ENCODE results near the gene SEMA4D.
A peak's percentile ranks its signal among the peaks of the same experiment; 100 is the strongest.

The SEMA4D gene

DNA sequence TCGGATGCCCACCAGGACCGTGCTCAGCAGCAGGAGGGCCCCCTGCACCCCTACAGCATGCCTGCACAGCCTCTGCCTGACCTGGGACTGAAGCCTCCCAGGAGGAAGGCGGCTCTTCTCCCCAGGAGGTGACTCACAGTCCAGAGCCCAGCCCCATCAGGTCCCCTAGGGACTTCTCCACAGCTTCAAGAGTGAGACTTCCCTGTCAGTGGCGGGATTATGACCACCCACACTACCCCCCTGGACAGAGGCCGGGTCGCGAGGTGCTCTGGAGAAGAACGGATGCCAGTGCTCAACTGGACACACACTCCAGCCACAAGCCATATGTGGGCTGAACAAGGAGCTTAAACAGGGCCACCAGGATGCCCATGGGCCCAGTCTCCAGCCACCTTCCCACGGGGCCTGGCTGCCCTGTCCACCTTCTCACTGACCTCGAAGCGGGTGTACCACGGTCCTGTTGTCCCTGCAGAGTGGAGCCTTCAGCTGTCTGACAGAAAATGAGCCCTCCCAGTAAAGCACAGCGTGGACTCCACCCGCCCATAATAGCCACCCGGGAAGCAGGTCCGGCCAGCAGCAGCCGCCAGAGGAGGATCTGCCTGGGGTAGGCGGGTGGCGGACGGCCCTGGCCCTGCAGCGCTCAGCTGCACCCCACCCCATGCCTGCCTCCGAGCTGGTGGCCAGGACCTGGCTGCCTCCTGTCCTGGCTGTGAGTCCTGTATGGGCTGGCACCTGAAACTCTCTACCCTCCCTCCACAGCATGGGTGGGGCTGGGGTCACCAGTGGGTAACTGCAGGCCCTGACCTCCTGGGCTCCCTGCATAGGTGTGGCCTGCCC is 54.7 kb downstream of the SEMA4D start:
- no peak for DNase-seq

DNA sequence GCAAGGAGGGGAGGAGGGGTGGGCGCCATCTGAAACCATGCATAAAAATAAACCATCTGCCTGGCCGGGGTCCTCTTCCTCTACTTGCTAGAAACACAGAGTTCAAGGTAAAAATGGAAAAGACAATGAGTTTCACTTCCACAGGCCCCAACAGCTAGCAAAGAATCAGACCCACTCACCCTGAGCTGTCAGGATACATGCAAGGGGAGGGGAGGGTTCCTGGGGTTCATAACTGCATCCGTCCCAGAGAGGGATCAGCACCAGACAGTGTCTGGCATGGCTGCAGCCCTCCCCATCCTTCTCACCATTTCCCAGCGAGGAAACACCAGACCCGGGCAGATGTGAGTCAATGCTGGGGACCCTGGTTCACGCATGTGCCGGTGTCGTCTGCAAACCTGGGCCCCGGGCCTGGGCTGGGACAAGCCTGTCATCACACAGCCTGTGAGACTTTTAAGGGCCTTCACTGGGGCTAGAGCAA is 55.4 kb downstream of the SEMA4D start:
- DNase-seq: no peak

DNA sequence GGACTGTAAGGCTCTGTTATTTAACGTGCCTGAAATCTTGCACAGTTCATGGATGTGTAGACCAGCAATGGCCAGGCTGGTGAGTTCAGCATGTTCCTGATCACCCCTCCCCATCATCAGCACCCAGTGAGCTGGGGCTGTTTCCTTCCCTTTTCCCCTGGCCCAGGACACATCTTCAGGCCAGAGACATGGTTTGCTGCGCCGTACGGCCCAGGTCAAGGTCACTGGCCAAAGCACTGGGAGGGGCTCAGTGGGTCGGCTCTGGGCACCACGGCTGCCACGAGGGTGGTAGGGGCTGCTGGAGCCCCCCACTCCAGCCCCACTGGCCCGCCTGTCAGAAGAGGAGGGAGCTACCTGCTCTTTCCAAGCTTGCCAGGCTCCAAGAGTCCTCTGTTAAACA is 55.9 kb downstream of the SEMA4D start:
- DNase-seq: no peak

DNA sequence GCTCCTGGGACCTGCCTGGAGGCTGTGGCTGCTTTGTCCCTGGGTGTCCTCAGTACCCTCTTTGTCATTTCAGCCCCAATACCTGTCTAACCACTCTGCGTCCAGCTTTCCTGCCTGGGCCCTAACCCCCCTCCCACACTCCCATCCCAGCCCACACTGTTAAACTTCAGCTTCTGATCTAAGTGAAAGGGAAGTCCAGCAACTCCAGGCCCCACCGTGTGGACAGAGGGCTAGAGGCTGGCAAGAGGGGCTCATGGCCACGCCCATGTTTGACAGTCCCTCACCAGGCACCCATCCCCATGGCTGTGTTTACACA is 56.3 kb downstream of the SEMA4D start:
- no peak for DNase-seq

DNA sequence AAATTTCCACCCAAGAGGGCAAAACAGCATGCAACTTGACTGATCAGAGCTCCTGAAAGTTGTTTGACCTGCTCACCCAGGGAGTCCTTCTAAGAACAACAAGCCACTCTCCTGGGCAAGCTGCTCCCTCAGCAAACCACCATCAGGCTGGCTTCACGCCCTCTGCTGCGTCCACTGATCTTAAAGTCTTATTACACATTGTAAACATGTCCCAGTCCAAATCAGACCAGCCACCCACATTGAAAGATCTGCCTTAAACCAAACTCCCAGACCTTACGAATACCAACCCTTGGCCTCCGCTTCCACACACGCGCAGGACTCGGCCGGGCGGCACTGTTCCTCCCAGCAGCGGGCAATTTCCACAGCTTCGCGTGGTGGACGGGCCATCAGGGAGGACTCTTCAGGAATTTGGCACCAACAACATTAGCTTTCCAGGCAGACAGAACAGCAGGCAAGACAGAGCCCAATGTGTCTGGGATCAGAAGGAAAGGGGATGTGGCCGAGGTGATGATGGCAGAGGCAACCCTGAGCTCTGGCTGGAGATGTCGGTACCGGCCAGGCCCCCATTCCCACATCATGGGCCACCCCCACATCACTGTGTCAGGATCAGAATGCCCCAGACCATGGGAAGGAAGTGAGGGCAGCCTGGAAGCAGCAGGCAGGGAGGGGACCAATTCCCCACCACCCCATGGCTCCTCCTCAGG is 56.8 kb downstream of the SEMA4D start:
- DNase-seq: no peak

DNA sequence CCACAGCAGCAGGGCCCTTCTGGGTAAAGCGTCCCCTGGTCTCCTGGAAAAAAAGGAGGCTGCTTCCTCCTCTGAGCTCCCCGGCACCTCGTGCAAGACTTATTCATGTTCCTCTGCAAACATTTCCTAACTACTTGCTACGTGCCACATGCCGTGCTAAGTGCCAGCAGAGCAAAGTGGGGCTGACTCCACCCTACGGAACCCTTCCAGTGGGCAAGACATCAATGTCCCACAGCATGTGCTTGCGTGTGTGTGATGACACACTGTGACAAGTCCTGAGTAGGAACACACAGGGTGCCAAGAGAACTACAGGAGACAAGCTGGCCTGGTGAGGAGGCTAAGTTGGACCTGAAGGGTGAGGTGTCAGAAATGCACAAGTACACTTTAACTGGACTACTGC is 57.4 kb downstream of the SEMA4D start:
- no peak for DNase-seq

DNA sequence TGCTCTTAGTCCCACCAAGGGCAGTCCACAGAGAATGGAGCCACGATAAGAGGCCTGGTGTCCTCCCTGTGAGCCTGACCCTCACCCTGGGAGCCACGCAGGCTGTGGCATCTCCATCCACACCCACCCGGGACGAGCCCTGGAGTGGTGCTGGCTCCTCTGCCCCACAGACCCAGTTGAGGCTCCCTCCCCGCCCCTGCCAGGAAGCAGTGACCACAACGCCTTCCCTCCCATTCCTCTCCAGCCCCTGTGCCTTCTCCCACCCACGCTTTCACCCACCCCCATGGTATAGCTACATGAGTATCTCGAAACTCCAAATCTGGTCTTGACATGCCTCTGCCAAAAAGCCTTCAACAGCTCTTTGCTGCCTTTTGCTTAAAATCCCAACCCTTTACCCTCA is 57.9 kb downstream of the SEMA4D start:
- no peak for DNase-seq

DNA sequence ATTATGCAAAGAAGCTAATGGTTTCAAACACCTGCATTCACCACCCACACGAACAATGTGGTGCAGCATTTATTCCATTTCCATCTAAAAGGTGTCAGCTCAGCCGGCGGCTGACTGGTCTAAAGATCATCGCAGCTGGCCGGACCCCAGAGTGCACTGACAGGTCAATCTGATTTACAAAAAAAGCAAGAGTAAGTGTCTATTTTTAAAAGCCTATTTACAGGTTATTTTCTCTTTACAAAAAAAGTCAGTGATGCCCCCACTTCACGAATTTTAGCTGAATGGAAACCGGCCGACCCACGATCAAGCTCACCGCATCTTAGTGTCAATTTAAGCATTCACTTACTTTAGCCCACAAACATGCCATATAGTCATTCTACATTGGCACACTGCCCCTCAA is 58.3 kb downstream of the SEMA4D start:
- DNase-seq: no peak

DNA sequence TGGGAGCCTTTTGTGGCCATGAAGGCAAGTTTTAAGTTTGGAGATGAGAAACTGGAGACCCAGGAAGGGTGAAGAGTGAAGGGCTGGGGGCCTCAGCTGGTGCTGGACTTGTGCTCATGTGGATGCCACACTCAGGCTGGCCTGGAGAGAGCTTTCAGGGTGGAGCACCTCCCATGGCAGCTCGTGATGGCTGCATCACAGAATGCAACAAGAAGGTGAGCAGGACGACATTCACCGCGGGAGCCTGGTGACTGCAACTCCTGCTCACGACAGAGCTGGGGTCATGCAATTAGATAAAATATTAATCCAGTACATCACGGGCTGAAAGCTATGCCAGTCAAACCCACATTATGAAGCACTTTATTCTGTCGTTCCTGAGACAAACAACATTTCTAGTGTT is 59.7 kb downstream of the SEMA4D start:
- DNase-seq: no peak

DNA sequence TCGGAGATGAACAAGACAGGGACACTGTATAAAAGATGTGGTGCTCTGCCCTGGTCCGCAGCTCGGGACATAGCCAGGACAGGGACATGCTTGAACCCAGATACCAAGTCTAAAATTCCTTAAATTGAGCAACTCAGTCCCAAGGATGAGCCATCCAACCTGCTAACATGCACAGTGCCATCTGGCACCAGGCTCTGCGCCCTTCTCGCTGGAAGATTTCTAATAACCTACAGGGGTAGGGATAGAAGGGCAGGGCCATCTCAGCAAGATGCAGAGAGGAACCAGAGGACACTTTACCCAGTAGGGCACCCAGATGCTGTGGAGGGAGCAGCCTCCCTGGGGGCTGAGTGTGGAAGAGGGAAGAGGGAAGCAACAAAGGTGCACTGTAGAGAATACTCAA is 60.1 kb downstream of the SEMA4D start:
- DNase-seq: no peak

DNA sequence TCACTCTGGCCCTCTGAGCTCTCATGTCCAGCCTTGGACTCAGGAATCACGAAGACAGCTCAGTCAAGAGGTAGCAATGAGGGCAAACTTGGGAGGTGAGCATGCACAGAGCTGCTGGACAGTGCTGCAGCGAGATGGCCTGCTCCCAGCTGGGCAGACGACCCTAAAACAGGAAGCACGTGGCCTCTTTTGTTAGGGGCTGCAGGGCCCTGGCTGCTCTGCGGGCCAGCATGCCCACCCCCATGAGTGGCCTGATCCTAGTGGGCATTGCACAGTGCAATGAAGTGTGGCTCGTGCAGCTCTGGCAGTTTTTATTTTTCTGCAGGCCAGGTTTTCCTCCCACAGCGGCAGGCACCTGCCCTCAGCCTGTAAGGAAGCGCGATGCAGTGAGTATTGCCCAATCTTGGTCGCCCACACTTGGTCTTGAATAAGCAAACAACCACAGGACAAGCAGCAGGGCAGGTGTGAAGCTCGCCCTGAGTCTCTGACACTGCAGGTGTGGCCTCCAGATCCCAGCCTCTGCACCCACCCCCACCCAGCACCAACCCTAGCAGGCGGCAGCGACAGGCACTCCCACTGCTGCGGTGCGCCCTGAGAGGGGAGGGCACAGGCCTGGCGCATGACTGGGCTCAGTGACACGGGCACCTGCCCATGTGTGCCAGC is 60.8 kb downstream of the SEMA4D start:
- DNase-seq: peak; percentile 54

DNA sequence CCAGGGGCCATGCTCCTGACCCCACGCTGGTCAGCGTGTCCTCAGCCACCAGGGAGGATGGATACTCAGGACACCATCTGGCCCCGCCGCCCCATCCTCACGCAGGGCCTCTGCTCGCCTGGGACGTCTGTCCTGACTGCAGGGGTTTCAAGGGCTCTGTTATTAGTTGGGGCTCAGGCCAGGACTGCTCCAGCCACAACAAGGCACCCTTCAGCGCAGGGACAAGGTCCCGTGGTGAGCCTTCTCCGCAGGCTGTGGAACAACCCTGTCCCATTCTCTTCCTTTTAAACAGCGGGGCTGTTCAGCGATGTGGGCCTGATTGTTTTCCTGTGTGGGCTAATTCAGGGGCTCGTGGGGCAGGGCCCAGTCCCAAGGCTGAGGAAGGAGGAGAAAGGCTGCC is 61.6 kb downstream of the SEMA4D start:
- no peak for DNase-seq

DNA sequence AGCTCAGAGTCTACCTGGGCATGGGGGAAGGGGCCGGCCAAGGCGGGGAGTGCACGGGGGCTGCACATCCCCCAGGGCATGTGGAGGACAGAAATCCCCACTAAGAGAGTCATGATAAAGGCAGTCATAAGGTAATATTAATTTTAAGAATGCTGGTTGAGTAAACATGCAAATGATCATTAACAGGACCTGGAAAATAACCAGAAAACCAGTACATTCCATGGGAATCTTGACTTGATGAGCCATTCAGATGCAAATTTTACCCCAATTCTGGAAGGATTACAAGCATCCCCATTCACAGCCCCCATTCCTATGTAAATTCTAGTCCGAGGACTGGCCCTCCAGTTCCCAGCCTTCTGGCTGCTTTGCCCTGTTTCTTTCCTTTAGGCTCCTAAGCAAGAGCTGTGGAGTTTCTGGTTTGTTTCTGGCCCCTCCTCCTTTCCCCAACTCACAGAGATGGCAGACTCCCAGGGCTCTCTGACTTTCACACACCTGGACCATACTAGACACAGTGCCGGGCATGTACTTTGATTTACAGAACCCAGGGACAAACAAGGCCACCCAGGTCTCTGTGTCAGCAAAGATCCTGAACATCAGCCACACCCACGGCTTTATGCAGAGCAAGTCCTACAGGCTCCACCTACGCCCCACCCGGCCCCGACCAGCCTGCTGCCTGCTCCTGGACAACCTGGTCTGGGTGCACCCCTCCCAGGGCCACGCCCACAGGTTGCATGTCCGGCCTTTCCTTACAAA is 62.7 kb downstream of the SEMA4D start:
- no peak for DNase-seq

DNA sequence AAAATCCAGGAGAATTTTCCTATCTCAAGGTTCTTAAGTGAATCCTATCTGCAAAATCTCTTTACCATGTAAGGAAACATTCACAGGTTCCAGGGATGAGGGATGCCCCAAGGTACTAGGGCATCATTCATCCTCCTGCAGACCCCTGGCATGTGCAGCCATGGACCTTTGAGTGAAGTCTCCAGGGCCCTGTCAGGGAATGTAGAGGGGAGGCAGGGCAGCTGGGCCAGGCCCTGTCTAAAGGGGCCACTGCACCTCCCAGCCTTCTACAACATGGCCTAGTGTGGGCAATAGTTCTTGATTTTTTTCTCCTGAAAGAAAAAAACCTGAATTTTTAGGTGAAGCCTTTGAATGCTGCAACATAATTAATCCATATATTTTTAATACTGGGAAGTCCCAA is 63.3 kb downstream of the SEMA4D start:
- no peak for DNase-seq

DNA sequence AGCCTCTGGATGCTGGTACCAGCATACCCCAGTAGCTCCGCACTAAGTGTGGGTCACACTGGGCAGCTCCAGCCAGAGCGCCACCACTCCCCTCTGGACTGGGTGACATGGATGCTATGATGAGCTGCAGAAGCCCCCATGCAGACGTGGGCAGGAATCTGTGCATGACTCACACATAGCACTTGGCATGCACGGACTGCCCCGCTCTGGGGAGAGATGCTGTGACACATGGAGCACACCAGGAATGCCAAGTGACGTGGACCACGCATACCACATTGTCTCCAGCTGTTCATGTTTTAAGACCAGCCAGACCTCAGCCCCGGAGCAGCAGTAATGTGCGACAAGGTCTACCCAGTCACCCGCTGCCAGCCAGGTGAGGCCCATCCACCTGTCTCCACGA is 64.1 kb downstream of the SEMA4D start:
- no peak for DNase-seq

DNA sequence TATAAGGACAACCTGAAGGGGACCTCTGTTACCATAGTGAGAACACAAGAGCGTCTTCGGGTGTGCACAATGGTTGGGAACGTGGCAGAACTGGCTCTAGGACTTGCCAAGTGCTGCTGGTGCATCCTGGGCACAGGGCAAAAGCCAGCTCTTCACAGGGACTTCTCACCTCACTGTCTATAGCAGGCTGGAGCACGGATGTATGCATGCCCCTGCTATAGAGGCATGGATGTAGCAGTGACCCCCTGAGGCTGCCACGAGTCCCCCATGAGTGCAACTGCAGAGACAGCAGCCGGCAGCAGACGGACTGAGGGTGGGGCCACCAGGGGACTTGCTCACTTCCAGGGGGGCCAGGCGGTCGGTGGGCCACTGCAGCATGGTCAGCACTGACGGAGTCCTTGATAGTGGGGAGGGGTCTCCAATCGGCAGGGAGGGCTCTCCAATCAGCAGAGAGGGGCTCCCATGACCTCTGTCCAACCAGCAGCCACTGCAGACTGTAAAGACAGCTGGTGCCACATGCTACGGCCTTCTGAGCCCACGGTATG is 64.9 kb downstream of the SEMA4D start:
- no peak for DNase-seq

DNA sequence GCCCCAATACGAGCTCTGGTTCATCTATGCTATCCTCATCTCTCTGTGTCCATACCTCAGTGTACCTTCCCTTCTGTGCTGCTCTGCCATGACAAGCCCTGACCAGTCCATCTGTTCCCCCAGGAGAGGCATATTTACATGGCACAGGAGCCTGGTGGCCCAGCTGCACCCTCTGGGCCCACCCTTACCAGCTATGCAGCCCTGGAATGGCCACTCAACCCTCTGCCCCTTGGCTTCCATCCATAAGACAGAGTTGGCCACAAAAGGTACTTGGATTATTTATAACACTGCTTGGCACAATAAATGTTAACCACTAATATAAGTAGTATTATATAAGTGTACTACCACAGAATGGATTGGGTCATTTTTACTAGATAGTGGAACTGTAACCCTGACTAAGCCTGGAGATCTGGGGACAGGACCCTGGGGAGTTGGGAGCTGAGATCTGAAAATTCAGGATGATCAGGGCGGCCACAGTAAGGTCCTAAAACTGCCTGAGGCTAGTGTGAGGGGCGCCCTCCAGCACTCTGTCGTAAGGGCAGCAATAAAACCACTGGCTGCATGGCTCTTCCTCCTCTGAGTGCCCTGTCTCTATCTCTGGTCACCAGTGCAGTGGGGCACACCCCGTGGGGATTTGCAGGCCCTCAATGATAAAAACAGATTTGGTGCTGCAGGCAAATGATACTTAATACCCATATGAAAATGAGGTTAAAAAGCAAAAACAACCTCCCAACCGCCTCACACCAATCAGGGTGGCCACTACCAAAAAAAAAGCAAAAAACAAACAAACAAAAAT is 65.8 kb downstream of the SEMA4D start:
- no peak for DNase-seq

DNA sequence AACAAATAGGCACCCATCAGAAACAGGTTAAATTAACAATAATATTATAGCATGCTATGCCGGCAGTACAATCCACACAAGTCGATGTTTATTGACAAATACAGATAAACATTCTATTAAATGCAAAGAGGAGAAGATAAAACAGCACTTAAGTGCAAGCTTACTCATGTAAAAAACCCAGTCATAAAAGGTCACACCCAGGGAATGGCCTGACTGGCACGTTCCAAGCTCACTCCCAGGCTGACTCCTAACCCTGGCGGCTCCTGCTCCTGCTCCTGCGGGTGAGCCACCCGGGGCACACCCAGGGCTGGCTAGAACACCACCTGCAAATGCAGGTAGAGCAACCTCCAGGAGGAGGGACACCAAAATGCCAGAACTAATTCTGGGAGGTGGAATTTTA is 66.9 kb downstream of the SEMA4D start:
- no peak for DNase-seq

DNA sequence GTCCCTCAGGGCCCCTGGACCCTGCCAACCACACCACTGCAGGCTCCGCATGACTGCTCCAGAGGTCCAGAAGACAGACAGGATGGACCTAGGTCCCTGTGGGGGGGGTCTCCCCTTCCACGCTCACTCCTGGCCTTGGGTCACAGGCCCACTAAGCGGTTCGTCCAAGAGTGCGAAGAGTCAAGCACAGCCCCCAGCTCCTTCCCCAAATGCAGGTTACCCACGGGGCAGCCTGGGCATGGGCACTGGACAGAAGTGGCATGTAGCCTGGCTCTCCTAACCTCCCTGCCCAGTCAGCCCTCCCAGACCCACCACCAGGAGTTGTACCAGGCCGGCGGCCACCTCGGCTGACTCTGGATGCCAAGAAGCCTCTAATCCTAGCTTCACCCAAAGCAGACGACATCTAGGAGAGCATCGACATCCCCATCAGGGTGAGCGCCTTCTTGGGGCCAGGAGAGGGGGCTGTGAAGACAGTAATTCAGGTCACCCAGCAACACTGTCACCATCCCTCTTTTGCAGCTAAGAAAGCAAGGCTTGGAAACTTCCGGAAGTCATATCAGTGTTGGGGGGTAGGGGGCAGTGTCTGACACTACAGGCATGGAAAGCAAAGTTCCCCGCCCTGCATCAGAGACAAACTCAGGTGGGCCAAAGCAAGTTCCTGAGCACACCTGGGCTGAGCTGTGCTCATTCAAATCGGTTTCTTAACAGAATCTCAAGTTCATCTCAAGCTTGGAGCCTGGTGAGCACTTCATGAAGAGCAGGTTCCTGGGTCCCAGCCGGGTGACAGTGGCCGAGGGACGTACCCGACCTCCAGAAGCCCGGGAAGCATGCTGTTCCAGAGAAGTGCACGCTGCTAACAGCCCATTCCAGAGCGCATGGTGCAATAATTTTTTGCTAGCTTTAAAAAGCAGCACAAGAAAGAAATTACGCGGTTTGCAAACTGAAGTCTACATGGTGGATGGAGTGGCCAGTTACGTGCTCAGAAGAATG is 68.7 kb downstream of the SEMA4D start:
- DNase-seq: peak; percentile 65

DNA sequence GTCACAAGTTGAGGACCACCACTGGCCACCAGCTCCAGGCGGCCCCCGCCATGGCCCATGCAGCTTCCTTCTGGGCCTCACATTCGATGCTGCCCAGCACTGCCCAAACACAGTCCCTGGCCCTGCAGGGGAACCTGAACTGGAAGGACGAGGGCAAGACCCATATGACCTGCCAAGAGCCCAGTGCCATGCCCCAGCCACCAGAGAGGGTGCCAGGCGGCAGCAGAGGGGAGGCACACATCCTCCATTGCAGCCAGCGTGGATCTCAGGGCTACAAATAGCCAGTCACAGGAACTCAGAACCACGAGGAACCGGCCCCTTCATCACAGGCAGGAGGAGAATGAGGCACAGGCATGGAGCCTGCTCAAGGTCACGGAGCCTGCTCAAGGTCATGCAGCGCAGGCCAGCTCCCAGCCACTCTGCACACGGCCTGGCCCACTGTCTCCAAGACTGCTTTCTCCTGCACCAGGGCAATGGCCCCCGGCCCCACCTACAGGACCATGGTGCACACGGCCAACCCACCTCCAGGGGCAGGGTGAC is 69.6 kb downstream of the SEMA4D start:
- no peak for DNase-seq
